ENCODE measurements around the gene CELA2A. TPM values are rescaled to one million over a fixed set of nuclear protein-coding genes. Genes with fewer than 3 reads are reported as not detected.
A peak's percentile ranks its signal among the peaks of the same experiment; 100 is the strongest.

CELA2A gene
- total and polyA plus RNA-seq, 2 of the 13 experiments (the other 11 are each of a cell fraction or from before 2014, with no cell fraction given): not detected

GRCh38 chr1:15442119-15442518 is 14.4 kb upstream of the CELA2A start (continued):
- no peak for TF ChIP-seq ZNF646 (CRISPR knock-in tag; IDR thresholded peaks at IDR 0.05)
- TF ChIP-seq JUNB (CRISPR knock-in tag; IDR thresholded peaks at IDR 0.05; ENCODE audit: borderline replicate concordance): no peak

- intact Hi-C loops (cut with micrococcal nuclease; ENCODE audit: unreplicated experiment) (no loop called here), in situ Hi-C loops (cut with HindIII; ENCODE audit: extremely low pct_ligation_motif_present, low pct_unique_long_range_greater_than_20kb) (no loop called here)
- ChIA-PET CTCF (ENCODE audit: low intra/inter-chr PET ratio, low total read pairs) (no interaction called here), POLR2A (no interaction called here)
- DNase-seq (ENCODE audit: low spot score) (no peak), FAIRE-seq (no peak), ATAC-seq (no peak)
- Histone ChIP-seq H3K9ac (ENCODE audit: insufficient read depth, low read depth, low read length) (no peak overlapping the region), H3K27me3 (ENCODE audit: control insufficient read depth in 1 of 2, insufficient read depth in 2 of 2, low read length in 2 of 2) (peaks cover 0 to 11% of the 10 kb centered on the region in 2 experiments; a peak in 3 of 5 replicates), H3K4me1 (ENCODE audit: insufficient read depth, low read length) (peaks cover 15% of the 10 kb centered on the region), H3K36me3 (replicated peaks in 1 of 2; ENCODE audit: control insufficient read depth in 1 of 2, insufficient read depth in 2 of 2, low read length in 2 of 2) (no peaks in the 10 kb centered on the region), H3K27ac (ENCODE audit: extremely low read length, insufficient read depth, low read length) (no peak overlapping the region), H3K79me2 (ENCODE audit: insufficient read depth, low read length) (no peaks in the 10 kb centered on the region), H3K4me2 (ENCODE audit: low read depth, low read length) (no peak overlapping the region), H2AFZ (ENCODE audit: low read length) (no peak overlapping the region), H3K4me3 (replicated peaks in 1 of 3; ENCODE audit: insufficient read depth in 1 of 3, low read depth in 2 of 3, low read length in 3 of 3) (no peak overlapping the region), H4K20me1 (ENCODE audit: insufficient read depth, low read length) (0 out of 2 replicates have a peak, but pooled peaks cover 3% of the 10 kb centered on the region), H3K9me3 (ENCODE audit: low read length) (no peaks in the 10 kb centered on the region)
- no TSS peak for BruUV-seq (replicated peaks)
- TF ChIP-seq ZNF768 (CRISPR knock-in tag; IDR thresholded peaks at IDR 0.05) (peak; percentile 73; the same call in 1 of the 2 replicates), ZBTB8A (CRISPR knock-in tag; IDR thresholded peaks at IDR 0.05; ENCODE audit: borderline replicate concordance, low read depth) (no peak)
- whole genome bisulfite sequencing (ENCODE audit: low lambda C conversion rate): 26% methylated on average over 5 of the region's 5 CpGs
These were observed 13.8 kb upstream of the CELA2A start for GRCh38 chr1:15442759-15443158.

Measured in HepG2 (cell line).